H54 (cell line): ENCODE measurements around the gene ZNF423.
A peak's percentile ranks its signal among the peaks of the same experiment; 100 is the strongest.

Source experiments
- DNase-seq: peaks from one replicate; pipeline ENCODE4 v3.0.0; 2011; ENCODE audit warnings: low spot score, mixed read lengths; ENCODE audit not compliant: insufficient read length
- FAIRE-seq: peaks from 3 replicates; lab custom pipeline; 2011; peaks lifted over from hg19 to GRCh38; lab: Jason Lieb, UNC
- POLR2A ChIP-seq: IDR thresholded peaks from 2 replicates; pipeline ENCODE4 v1.6.1; 2011; ENCODE audit warnings: low read depth, mild to moderate bottlenecking, low read length

Gene ZNF423

GRCh38 chr16:49860593-49860992, 4.7 kb upstream of the ZNF423 start:
- FAIRE-seq (no peak), DNase-seq (no peak)
- no peak for TF ChIP-seq POLR2A

GRCh38 chr16:49859125-49859811, 3.4 kb upstream of the ZNF423 start:
- no peak for FAIRE-seq
- DNase-seq, result no peak
- TF ChIP-seq POLR2A, result no peak

GRCh38 chr16:49858200-49859124, 2.5 kb upstream of the ZNF423 start:
- no peak for FAIRE-seq
- no peak for TF ChIP-seq POLR2A
- no peak for DNase-seq

- TF ChIP-seq POLR2A, result no peak
- DNase-seq, result peak; percentile 95
These were observed 1.7 kb upstream of the ZNF423 start for GRCh38 chr16:49857423-49858181.

GRCh38 chr16:49856672-49857330, 889 bp upstream of the ZNF423 start:
- no peak for TF ChIP-seq POLR2A
- DNase-seq (peak; percentile 87), FAIRE-seq (no peak)

More at GRCh38 chr16:49857423-49858181, 1.7 kb upstream of the ZNF423 start:
- FAIRE-seq, result no peak

GRCh38 chr16:49855280-49855821, 561 bp downstream of the ZNF423 start:
- no peak for FAIRE-seq
- TF ChIP-seq POLR2A, result 0 out of 2 replicates have a peak, but pooled peaks have one; percentile 37
- peak; percentile 61 for DNase-seq

GRCh38 chr16:49854796-49855203, 1.1 kb downstream of the ZNF423 start:
- TF ChIP-seq POLR2A, result no peak
- DNase-seq, result no peak
- FAIRE-seq, result no peak

GRCh38 chr16:49854188-49854795, 1.6 kb downstream of the ZNF423 start:
- no peak for TF ChIP-seq POLR2A
- DNase-seq (no peak), FAIRE-seq (no peak)

GRCh38 chr16:49852279-49852678, 3.6 kb downstream of the ZNF423 start:
- no peak for FAIRE-seq
- no peak for DNase-seq
- TF ChIP-seq POLR2A, result no peak

GRCh38 chr16:49851468-49851787, 4.5 kb downstream of the ZNF423 start:
- no peak for TF ChIP-seq POLR2A
- DNase-seq (no peak), FAIRE-seq (no peak)

- no peak for DNase-seq
- no peak for FAIRE-seq
- TF ChIP-seq POLR2A, result no peak
These were observed 5.1 kb downstream of the ZNF423 start for GRCh38 chr16:49850558-49851467.

- no peak for DNase-seq
- no peak for FAIRE-seq
- no peak for TF ChIP-seq POLR2A
These were observed 6.2 kb downstream of the ZNF423 start for GRCh38 chr16:49849754-49850108.
